AG09319 (cell line): ENCODE results near the gene PTPRD.

ENCODE experiments used
- DNase-seq: peaks from one replicate; pipeline ENCODE4 v3.0.0-alpha.2; 2010; ENCODE audit warnings: low read depth; ENCODE audit errors: extremely low read depth
- CTCF ChIP-seq: IDR thresholded peaks from 2 replicates; pipeline ENCODE4 v1.5.1; 2011; ENCODE audit warnings: low read depth, mild to moderate bottlenecking, inconsistent platforms, low read length, moderate library complexity

Gene PTPRD

GRCh38 chr9:8542537-8542936 lies 2070.3 kb downstream of the PTPRD start:
- DNase-seq = no peak
- TF ChIP-seq CTCF = no peak

DNA sequence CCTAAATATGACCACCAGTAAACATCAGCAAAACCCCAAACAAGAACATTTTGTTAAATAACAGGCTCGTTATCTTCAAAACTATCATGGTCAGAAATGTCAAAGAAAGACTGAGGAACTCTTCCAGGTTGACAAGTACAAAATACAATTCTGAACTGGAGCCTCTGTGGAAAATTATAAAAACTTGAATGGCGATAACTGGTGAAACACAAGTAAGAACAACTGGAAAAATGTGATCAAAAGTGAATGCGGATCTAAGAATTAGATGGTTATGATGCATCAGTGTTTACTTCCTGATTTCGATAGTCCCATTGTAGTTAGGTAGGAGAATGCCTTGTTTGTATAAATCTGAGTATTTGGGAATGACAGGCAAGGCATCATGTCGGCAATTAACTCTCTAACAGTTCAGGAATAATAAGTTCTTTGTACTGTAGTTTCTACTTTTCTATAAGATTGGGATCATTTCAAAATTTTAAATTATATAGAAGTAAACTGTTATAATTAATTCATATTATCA lies 2073.1 kb downstream of the PTPRD start:
- no peak for TF ChIP-seq CTCF
- DNase-seq = no peak

GRCh38 chr9:8536845-8537244 lies 2076.0 kb downstream of the PTPRD start:
- no peak for TF ChIP-seq CTCF
- no peak for DNase-seq

DNA sequence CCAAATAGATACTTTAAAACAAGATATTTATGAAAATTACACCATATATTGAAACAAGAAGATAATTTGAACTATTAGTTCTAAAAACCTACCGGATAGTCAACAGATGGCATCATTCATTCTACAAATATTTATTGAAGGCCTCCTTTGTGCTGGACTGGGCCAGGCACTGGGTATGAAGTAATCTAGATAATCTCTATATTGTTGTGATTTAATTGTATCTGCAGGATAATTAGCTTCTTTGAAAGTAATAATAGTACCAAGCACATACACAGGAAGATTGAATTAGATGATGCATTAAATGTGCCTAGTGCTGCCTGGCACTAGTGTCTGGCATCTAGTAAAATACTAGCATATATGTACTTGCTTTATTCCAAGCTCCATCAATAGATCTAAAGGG lies 2078.0 kb downstream of the PTPRD start:
- TF ChIP-seq CTCF = no peak
- DNase-seq = no peak

- DNase-seq = no peak
- no peak for TF ChIP-seq CTCF
These were observed 2079.1 kb downstream of the PTPRD start for GRCh38 chr9:8533681-8534080.

GRCh38 chr9:8531826-8532415 lies 2080.9 kb downstream of the PTPRD start:
- no peak for TF ChIP-seq CTCF
- DNase-seq = no peak

- no peak for TF ChIP-seq CTCF
- DNase-seq = no peak
These were observed 2091.7 kb downstream of the PTPRD start for GRCh38 chr9:8521112-8521511.
